ENCODE data around the gene CCSER1. TPM values are rescaled to one million over a fixed set of nuclear protein-coding genes. Genes with fewer than 3 reads are reported as not detected.

Gene CCSER1
- total and polyA plus RNA-seq, 2 experiments from 2014 or later, result 2.9 to 3.4 TPM

- H3K4me1 ChIP-seq (ENCODE audit: insufficient read depth), result peaks cover 41% of the 10 kb centered on the region
- Mint-ChIP-seq H3K36me3 (ENCODE audit: low read depth) (peaks cover 9% of the 10 kb centered on the region), H3K27ac (0 out of 2 replicates have a peak overlapping the region, but pooled peaks have one; percentile 6), H3K4me1 (peaks cover 31% of the 10 kb centered on the region), H3K9me3 (peaks cover 3% of the 10 kb centered on the region; the same call in 1 of the 3 replicates), H3K27me3 (ENCODE audit: insufficient read depth, low read depth, poor library complexity) (no peaks in the 10 kb centered on the region), H3K4me3 (no peak overlapping the region)
- H3K27me3 ChIP-seq (ENCODE audit: insufficient read depth), result no peaks in the 10 kb centered on the region
- no peak overlapping the region for H2AFZ ChIP-seq
- H3K9me2 ChIP-seq (ENCODE audit: insufficient read depth), result no peaks in the 10 kb centered on the region
- TF ChIP-seq CREB1 (CRISPR knock-in tag; IDR thresholded peaks at IDR 0.05; ENCODE audit: low read depth) (no peak), NANOG (IDR thresholded peaks at IDR 0.05; ENCODE audit: borderline replicate concordance) (peak; percentile 61; the same call in 1 of the 2 replicates), ETS1 (IDR thresholded peaks at IDR 0.05) (no peak)
- no peak for DNase-seq (ENCODE audit: low spot score)
- no peak overlapping the region for H3K4me3 ChIP-seq
- H3F3A ChIP-seq (replicated peaks; ENCODE audit: low read depth), result no peaks in the 10 kb centered on the region
- no peak overlapping the region for H3K27ac ChIP-seq (ENCODE audit: low read depth)
- 0 out of 2 replicates have a peak overlapping the region, but pooled peaks have one; percentile 17 for H3K4me2 ChIP-seq
- ATAC-seq, result no peak
- no peaks in the 10 kb centered on the region for H3K79me2 ChIP-seq (replicated peaks; ENCODE audit: insufficient read depth)
- no peaks in the 10 kb centered on the region for H3K36me3 ChIP-seq (ENCODE audit: insufficient read depth)
- H4K20me1 ChIP-seq (replicated peaks; ENCODE audit: insufficient read depth), result no peaks in the 10 kb centered on the region
Measured at GRCh38 chr4:91087743-91088142, 960.5 kb downstream of the CCSER1 start.

GRCh38 chr4:91089178-91089577 is 962.0 kb downstream of the CCSER1 start:
- H3K36me3 ChIP-seq (ENCODE audit: insufficient read depth), result no peaks in the 10 kb centered on the region
- H3F3A ChIP-seq (replicated peaks; ENCODE audit: low read depth), result no peaks in the 10 kb centered on the region
- peaks cover 9% of the 10 kb centered on the region for H3K36me3 Mint-ChIP-seq (ENCODE audit: low read depth)
- ATAC-seq, result no peak
- peaks cover 31% of the 10 kb centered on the region for H3K4me1 Mint-ChIP-seq
- H3K27me3 Mint-ChIP-seq (ENCODE audit: insufficient read depth, low read depth, poor library complexity), result no peaks in the 10 kb centered on the region
- 0 out of 3 replicates have a peak, but pooled peaks cover 4% of the 10 kb centered on the region for H3K9me3 Mint-ChIP-seq
- DNase-seq (ENCODE audit: low spot score), result no peak
- H3K4me1 ChIP-seq (ENCODE audit: insufficient read depth), result peaks cover 41% of the 10 kb centered on the region
- H3K9me2 ChIP-seq (ENCODE audit: insufficient read depth), result no peaks in the 10 kb centered on the region
- H2AFZ ChIP-seq, result no peak overlapping the region
- peak overlapping the region; percentile 34; the same call in 1 of the 2 replicates for H3K27ac Mint-ChIP-seq
- no peak overlapping the region for H3K4me2 ChIP-seq
- no peaks in the 10 kb centered on the region for H3K27me3 ChIP-seq (ENCODE audit: insufficient read depth)
- H4K20me1 ChIP-seq (replicated peaks; ENCODE audit: insufficient read depth), result no peaks in the 10 kb centered on the region
- H3K4me3 ChIP-seq, result no peak overlapping the region
- H3K27ac ChIP-seq (ENCODE audit: low read depth), result no peak overlapping the region
- no peak overlapping the region for H3K4me3 Mint-ChIP-seq
- H3K79me2 ChIP-seq (replicated peaks; ENCODE audit: insufficient read depth), result no peaks in the 10 kb centered on the region
- no peak for TF ChIP-seq EZH2 (IDR thresholded peaks at IDR 0.05; ENCODE audit: low read depth, unreplicated experiment)
- TF ChIP-seq NANOG (IDR thresholded peaks at IDR 0.05; ENCODE audit: borderline replicate concordance), result no peak
- TF ChIP-seq JUNB (IDR thresholded peaks at IDR 0.05; ENCODE audit: unreplicated experiment), result no peak
- no peak for TF ChIP-seq ETS1 (IDR thresholded peaks at IDR 0.05)
- TF ChIP-seq POLR2AphosphoS5 (IDR thresholded peaks at IDR 0.05; ENCODE audit: low read depth), result no peak
- TF ChIP-seq, protein P1, sequence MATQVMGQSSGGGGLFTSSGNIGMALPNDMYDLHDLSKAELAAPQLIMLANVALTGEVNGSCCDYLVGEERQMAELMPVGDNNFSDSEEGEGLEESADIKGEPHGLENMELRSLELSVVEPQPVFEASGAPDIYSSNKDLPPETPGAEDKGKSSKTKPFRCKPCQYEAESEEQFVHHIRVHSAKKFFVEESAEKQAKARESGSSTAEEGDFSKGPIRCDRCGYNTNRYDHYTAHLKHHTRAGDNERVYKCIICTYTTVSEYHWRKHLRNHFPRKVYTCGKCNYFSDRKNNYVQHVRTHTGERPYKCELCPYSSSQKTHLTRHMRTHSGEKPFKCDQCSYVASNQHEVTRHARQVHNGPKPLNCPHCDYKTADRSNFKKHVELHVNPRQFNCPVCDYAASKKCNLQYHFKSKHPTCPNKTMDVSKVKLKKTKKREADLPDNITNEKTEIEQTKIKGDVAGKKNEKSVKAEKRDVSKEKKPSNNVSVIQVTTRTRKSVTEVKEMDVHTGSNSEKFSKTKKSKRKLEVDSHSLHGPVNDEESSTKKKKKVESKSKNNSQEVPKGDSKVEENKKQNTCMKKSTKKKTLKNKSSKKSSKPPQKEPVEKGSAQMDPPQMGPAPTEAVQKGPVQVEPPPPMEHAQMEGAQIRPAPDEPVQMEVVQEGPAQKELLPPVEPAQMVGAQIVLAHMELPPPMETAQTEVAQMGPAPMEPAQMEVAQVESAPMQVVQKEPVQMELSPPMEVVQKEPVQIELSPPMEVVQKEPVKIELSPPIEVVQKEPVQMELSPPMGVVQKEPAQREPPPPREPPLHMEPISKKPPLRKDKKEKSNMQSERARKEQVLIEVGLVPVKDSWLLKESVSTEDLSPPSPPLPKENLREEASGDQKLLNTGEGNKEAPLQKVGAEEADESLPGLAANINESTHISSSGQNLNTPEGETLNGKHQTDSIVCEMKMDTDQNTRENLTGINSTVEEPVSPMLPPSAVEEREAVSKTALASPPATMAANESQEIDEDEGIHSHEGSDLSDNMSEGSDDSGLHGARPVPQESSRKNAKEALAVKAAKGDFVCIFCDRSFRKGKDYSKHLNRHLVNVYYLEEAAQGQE (IDR thresholded peaks at IDR 0.05; ENCODE audit: unreplicated experiment), result no peak
- TF ChIP-seq STAT1 (IDR thresholded peaks at IDR 0.05; ENCODE audit: unreplicated experiment), result no peak
- TF ChIP-seq EZH2phosphoT487 (IDR thresholded peaks at IDR 0.05; ENCODE audit: unreplicated experiment), result no peak
- TF ChIP-seq, protein P2, sequence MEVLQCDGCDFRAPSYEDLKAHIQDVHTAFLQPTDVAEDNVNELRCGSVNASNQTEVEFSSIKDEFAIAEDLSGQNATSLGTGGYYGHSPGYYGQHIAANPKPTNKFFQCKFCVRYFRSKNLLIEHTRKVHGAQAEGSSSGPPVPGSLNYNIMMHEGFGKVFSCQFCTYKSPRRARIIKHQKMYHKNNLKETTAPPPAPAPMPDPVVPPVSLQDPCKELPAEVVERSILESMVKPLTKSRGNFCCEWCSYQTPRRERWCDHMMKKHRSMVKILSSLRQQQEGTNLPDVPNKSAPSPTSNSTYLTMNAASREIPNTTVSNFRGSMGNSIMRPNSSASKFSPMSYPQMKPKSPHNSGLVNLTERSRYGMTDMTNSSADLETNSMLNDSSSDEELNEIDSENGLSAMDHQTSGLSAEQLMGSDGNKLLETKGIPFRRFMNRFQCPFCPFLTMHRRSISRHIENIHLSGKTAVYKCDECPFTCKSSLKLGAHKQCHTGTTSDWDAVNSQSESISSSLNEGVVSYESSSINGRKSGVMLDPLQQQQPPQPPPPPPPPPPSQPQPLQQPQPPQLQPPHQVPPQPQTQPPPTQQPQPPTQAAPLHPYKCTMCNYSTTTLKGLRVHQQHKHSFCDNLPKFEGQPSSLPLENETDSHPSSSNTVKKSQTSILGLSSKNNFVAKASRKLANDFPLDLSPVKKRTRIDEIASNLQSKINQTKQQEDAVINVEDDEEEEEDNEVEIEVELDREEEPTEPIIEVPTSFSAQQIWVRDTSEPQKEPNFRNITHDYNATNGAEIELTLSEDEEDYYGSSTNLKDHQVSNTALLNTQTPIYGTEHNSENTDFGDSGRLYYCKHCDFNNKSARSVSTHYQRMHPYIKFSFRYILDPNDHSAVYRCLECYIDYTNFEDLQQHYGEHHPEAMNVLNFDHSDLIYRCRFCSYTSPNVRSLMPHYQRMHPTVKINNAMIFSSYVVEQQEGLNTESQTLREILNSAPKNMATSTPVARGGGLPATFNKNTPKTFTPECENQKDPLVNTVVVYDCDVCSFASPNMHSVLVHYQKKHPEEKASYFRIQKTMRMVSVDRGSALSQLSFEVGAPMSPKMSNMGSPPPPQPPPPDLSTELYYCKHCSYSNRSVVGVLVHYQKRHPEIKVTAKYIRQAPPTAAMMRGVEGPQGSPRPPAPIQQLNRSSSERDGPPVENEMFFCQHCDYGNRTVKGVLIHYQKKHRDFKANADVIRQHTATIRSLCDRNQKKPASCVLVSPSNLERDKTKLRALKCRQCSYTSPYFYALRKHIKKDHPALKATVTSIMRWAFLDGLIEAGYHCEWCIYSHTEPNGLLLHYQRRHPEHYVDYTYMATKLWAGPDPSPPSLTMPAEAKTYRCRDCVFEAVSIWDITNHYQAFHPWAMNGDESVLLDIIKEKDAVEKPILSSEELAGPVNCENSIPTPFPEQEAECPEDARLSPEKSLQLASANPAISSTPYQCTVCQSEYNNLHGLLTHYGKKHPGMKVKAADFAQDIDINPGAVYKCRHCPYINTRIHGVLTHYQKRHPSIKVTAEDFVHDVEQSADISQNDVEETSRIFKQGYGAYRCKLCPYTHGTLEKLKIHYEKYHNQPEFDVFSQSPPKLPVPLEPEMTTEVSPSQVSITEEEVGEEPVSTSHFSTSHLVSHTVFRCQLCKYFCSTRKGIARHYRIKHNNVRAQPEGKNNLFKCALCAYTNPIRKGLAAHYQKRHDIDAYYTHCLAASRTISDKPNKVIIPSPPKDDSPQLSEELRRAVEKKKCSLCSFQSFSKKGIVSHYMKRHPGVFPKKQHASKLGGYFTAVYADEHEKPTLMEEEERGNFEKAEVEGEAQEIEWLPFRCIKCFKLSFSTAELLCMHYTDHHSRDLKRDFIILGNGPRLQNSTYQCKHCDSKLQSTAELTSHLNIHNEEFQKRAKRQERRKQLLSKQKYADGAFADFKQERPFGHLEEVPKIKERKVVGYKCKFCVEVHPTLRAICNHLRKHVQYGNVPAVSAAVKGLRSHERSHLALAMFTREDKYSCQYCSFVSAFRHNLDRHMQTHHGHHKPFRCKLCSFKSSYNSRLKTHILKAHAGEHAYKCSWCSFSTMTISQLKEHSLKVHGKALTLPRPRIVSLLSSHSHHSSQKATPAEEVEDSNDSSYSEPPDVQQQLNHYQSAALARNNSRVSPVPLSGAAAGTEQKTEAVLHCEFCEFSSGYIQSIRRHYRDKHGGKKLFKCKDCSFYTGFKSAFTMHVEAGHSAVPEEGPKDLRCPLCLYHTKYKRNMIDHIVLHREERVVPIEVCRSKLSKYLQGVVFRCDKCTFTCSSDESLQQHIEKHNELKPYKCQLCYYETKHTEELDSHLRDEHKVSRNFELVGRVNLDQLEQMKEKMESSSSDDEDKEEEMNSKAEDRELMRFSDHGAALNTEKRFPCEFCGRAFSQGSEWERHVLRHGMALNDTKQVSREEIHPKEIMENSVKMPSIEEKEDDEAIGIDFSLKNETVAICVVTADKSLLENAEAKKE (CRISPR knock-in tag; IDR thresholded peaks at IDR 0.05), result no peak
